HEK293 (cell line): Measurements from ENCODE around the gene REEP6.
"Not testable (repeated sequence)": the region's sequence is repeated elsewhere in the genome, so short reads cannot be mapped to it uniquely, and the experiment has no call there.

Experiments used
- CTCF ChIA-PET: fragments of 350-600 bp; formaldehyde crosslinking; extraction: SDS; loops from one replicate; lab custom pipeline; 2021; ENCODE audit warnings: antibody characterized with exemption; lab: Yijun Ruan, JAX
- POLR2A ChIA-PET: fragments of 300-600 bp; formaldehyde crosslinking; extraction: SDS; loops from one replicate; lab custom pipeline; 2020; ENCODE audit warnings: antibody characterized with exemption, inconsistent platforms; lab: Yijun Ruan, JAX
- H3K27ac ChIP-seq: fragments of 200-500 bp; sonication (Bioruptor generic); 2 replicates; pipeline ENCODE4 v1.5.1; 2014; ENCODE audit warnings: low read depth, low read length, control low read depth, inconsistent platforms; ENCODE audit errors: extremely low read depth
- H3K36me3 ChIP-seq, 2 experiments: fragments of 200-500 bp in 1 of 2; sonication (Bioruptor generic) in 1 of 2; 1 replicate in 1 of 2; 2 replicates in 1 of 2; pipeline ENCODE4 v1.5.1; 2014 to 2017; ENCODE audit warnings: inconsistent platforms in 2 of 2, low read length in 2 of 2; ENCODE audit not compliant: control insufficient read depth in 2 of 2, insufficient read depth in 1 of 2
- H3K4me1 ChIP-seq: fragments of 200-500 bp; sonication (Bioruptor generic); 2 replicates; pipeline ENCODE4 v1.5.1; 2014; ENCODE audit warnings: mild to moderate bottlenecking, low read length, inconsistent platforms; ENCODE audit not compliant: control insufficient read depth, insufficient read depth
- H3K4me3 ChIP-seq: 2 replicates; pipeline ENCODE4 v1.5.1; 2011; ENCODE audit warnings: low read depth, mild to moderate bottlenecking, control low read depth, low read length, moderate library complexity
- H3K9me3 ChIP-seq: fragments of 200-500 bp; sonication (Bioruptor generic); 2 replicates; pipeline ENCODE4 v1.5.1; 2014; ENCODE audit warnings: low read depth, low read length, inconsistent platforms; ENCODE audit not compliant: control insufficient read depth, insufficient read depth
- BCL11B ChIP-seq: fragments of 450-650 bp; formaldehyde crosslinking; IDR thresholded peaks from 2 replicates; pipeline ENCODE4 v1.5.1; 2016; ENCODE audit warnings: low read depth, missing biosample characterization, missing genetic modification characterization
- CTCF ChIP-seq: fragments of 450-650 bp; formaldehyde crosslinking; IDR thresholded peaks from 2 replicates; pipeline ENCODE4 v1.5.1; 2016; ENCODE audit warnings: missing biosample characterization, missing genetic modification characterization
- PRDM6 ChIP-seq: fragments of 450-650 bp; formaldehyde crosslinking; IDR thresholded peaks from 2 replicates; pipeline ENCODE4 v1.5.1; 2017; ENCODE audit warnings: missing biosample characterization, missing genetic modification characterization
- SP3 ChIP-seq: fragments of 450-650 bp; formaldehyde crosslinking; IDR thresholded peaks from 2 replicates; pipeline ENCODE4 v1.5.1; 2016; ENCODE audit warnings: missing biosample characterization, missing genetic modification characterization
- YY1 ChIP-seq: fragments of 450-650 bp; formaldehyde crosslinking; IDR thresholded peaks from 2 replicates; pipeline ENCODE4 v1.5.1; 2018; ENCODE audit warnings: missing biosample characterization, missing genetic modification characterization
- ZEB2 ChIP-seq: fragments of 450-650 bp; formaldehyde crosslinking; IDR thresholded peaks from 2 replicates; pipeline ENCODE4 v1.5.1; 2016; ENCODE audit warnings: missing biosample characterization, missing genetic modification characterization
- ZFP69B ChIP-seq: fragments of 450-650 bp; formaldehyde crosslinking; IDR thresholded peaks from 2 replicates; pipeline ENCODE4 v1.5.1; 2016; ENCODE audit warnings: missing biosample characterization, missing genetic modification characterization
- ZNF16 ChIP-seq: fragments of 450-650 bp; formaldehyde crosslinking; IDR thresholded peaks from 2 replicates; pipeline ENCODE4 v1.5.1; 2016; ENCODE audit warnings: low read depth, missing biosample characterization, missing genetic modification characterization
- ZNF175 ChIP-seq: fragments of 450-650 bp; formaldehyde crosslinking; IDR thresholded peaks from 2 replicates; pipeline ENCODE4 v1.5.1; 2016; ENCODE audit warnings: missing biosample characterization, missing genetic modification characterization
- ZNF184 ChIP-seq: fragments of 450-650 bp; IDR thresholded peaks from 2 replicates; pipeline ENCODE4 v1.5.1; 2018; ENCODE audit warnings: missing biosample characterization, mild to moderate bottlenecking, missing genetic modification characterization
- ZNF214 ChIP-seq: fragments of 450-650 bp; formaldehyde crosslinking; IDR thresholded peaks from 2 replicates; pipeline ENCODE4 v1.5.1; 2017; ENCODE audit warnings: missing biosample characterization, mild to moderate bottlenecking, missing genetic modification characterization, borderline replicate concordance
- ZNF350 ChIP-seq: fragments of 450-650 bp; formaldehyde crosslinking; IDR thresholded peaks from 2 replicates; pipeline ENCODE4 v1.5.0; 2017; ENCODE audit warnings: missing biosample characterization, mild to moderate bottlenecking, missing genetic modification characterization
- ZNF449 ChIP-seq: fragments of 450-650 bp; formaldehyde crosslinking; IDR thresholded peaks from 2 replicates; pipeline ENCODE4 v1.5.1; 2017; ENCODE audit warnings: missing biosample characterization, mild to moderate bottlenecking, missing genetic modification characterization, moderate library complexity
- ZNF473 ChIP-seq: fragments of 450-650 bp; formaldehyde crosslinking; IDR thresholded peaks from 2 replicates; pipeline ENCODE4 v1.5.1; 2017; ENCODE audit warnings: missing biosample characterization, missing genetic modification characterization
- ZNF514 ChIP-seq: fragments of 450-650 bp; formaldehyde crosslinking; IDR thresholded peaks from 2 replicates; pipeline ENCODE4 v1.5.1; 2016; ENCODE audit warnings: missing biosample characterization, missing genetic modification characterization
- ZNF544 ChIP-seq: fragments of 450-650 bp; formaldehyde crosslinking; IDR thresholded peaks from 2 replicates; pipeline ENCODE4 v1.5.0; 2017; ENCODE audit warnings: missing biosample characterization, missing genetic modification characterization
- ZNF561 ChIP-seq: fragments of 450-650 bp; IDR thresholded peaks from 2 replicates; pipeline ENCODE4 v1.5.1; 2018; ENCODE audit warnings: missing biosample characterization, missing genetic modification characterization, borderline replicate concordance
- ZNF585B ChIP-seq: fragments of 450-650 bp; formaldehyde crosslinking; IDR thresholded peaks from 2 replicates; pipeline ENCODE4 v1.5.1; 2016; ENCODE audit warnings: missing biosample characterization, missing genetic modification characterization
- ZNF677 ChIP-seq: fragments of 450-650 bp; IDR thresholded peaks from 2 replicates; pipeline ENCODE4 v1.5.0; 2018; ENCODE audit warnings: missing biosample characterization, mild to moderate bottlenecking, missing genetic modification characterization, moderate library complexity
- ZNF792 ChIP-seq: fragments of 450-650 bp; formaldehyde crosslinking; IDR thresholded peaks from 2 replicates; pipeline ENCODE4 v1.5.1; 2016; ENCODE audit warnings: missing biosample characterization, missing genetic modification characterization

Gene REEP6

GRCh38 chr19:1474765-1475351 lies 16.1 kb upstream of the REEP6 start (continued):
- TF ChIP-seq ZNF449 (tag by site-specific recombination) (peak; percentile 90), CTCF (0 out of 2 replicates have a peak, but pooled peaks have one; percentile 10), ZFP69B (peak; percentile 41; the same call in 1 of the 2 replicates), ZNF175 (no peak), ZNF585B (tag by site-specific recombination) (no peak), ZNF561 (tag by site-specific recombination) (no peak), PRDM6 (no peak), ZNF792 (no peak), ZNF214 (tag by site-specific recombination) (no peak)

- Histone ChIP-seq H3K36me3 (peaks cover 4 to 28% of the 10 kb centered on the region in 2 experiments; a peak in 2 of 3 replicates), H3K4me3 (no peak overlapping the region), H3K9me3 (no peaks in the 10 kb centered on the region), H3K27ac (no peak overlapping the region), H3K4me1 (peaks cover 5% of the 10 kb centered on the region)
- ChIA-PET POLR2A (interaction anchor here (0.6 to 1.6 kb wide), 4 partner anchors 10 to 1066 kb away, joined by 3 to 4 read pairs (median 4); partner anchors contain the start of gene REEP6), CTCF (no interaction called here)
- TF ChIP-seq SP3 (tag by site-specific recombination) = no peak
- no peak for TF ChIP-seq ZEB2 (tag by site-specific recombination)
- TF ChIP-seq BCL11B (tag by site-specific recombination) = no peak
- no peak for TF ChIP-seq ZNF16 (tag by site-specific recombination)
- no peak for TF ChIP-seq YY1
- no peak for TF ChIP-seq ZNF561 (tag by site-specific recombination)
- TF ChIP-seq ZNF350 (tag by site-specific recombination) = no peak
- no peak for TF ChIP-seq ZNF184
- TF ChIP-seq ZNF544 (tag by site-specific recombination) = no peak
- no peak for TF ChIP-seq ZNF473
- no peak for TF ChIP-seq ZNF514 (tag by site-specific recombination)
- no peak for TF ChIP-seq ZNF677 (tag by site-specific recombination)
These were observed 15.1 kb upstream of the REEP6 start for GRCh38 chr19:1475751-1476437.

- CTCF ChIA-PET = interaction anchor here (0.6 to 1.4 kb wide), 3 partner anchors 69 to 420 kb away, joined by 3 to 8 read pairs (median 3); no protein-coding TSS in a partner anchor
- H3K4me1 ChIP-seq, POLR2A ChIA-PET: not testable (repeated sequence)
These were observed 13.9 kb upstream of the REEP6 start for GRCh38 chr19:1477056-1477455.

More at GRCh38 chr19:1477056-1477455, 13.9 kb upstream of the REEP6 start:
- H3K9me3 ChIP-seq, H3K27ac ChIP-seq, H3K4me3 ChIP-seq: not testable (repeated sequence)
- H3K36me3 ChIP-seq = peaks cover 4 to 28% of the 10 kb centered on the region in 2 experiments; a peak in 2 of 3 replicates
